CD4-positive, alpha-beta T cell treated with Interleukin-1 beta for 1 hour (primary cell): ENCODE data around the gene SH3BP4.

ENCODE experiments used
- DNase-seq, 2 donors: peaks; one replicate each; pipeline ENCODE4 v3.0.0-alpha.2; 2020 to 2022

SH3BP4 gene

DNA sequence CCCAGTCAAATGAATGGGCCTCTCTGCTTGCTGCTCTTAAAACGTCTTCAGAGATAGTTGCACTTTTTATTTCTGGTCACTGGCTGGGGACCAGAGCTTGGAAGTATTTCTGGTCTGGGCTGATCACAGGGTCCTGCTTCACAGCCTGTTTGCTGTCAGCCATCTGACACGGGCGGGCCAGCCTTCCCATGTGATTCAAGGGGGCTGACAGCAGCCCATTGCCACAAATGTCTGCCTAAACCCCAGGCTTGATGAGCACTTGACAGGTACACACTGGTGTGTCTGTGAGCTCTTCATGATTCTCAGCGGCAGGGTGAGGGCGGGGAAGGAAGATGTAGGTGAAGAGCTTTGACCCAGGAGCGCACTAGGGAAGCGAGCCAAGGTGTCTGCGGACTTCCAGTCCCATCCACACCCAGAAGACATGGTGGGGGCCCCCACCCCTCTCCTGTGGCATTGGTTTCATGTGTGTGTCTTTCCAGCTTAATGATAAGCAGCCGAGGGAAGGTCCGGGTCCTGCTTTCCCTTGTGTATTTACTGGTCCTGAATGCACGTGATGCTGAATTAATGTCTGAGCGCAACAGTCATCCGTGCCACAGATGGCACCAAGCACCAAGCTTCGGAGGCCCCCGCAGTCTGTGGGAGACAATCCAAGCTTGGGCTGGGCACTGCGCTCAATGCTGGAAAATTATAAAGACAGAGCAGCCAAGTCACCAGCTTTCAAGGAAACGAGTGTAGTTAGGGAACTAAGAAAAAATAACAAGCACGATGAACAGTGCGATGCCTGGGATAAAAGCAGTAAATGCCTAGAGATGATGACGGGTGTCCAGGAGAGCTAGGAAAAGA lies 73.3 kb downstream of the SH3BP4 start:
- DNase-seq: no peak

DNA sequence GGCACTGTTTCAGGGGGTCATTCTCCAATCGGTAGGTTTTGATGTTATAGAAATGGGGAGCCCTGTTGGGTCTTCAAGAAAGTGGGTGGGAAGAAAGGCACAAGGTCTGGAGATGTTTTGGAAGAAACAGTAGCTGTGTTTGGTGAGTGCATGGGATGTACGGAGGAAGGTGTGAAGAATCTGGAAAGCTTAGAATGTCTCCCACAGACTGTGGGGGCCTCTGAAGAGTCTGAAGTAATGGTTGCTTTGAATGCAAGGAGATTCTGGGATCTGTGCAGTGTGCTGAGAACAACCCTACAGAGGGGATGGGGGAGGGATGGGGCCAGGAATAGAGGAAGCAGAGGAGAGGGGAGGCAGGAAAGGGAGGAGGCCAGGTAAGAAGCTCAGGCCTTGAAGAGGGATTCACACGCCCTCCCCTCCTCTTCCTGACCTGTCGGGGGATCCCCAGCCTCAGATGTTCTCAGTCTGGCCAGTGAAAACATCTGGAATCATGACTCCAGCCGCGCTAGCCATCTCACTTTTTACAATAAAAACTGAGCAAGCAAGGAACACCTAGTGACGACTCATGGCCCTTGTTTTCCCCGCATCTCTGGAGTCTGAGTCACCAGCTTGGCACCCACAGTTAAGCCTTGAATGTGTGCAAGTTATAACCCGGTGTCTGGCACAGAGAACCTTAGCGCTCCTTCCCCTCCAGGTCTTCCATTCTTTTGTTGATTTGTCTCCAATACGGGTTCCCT lies 74.2 kb downstream of the SH3BP4 start:
- no peak for DNase-seq

DNA sequence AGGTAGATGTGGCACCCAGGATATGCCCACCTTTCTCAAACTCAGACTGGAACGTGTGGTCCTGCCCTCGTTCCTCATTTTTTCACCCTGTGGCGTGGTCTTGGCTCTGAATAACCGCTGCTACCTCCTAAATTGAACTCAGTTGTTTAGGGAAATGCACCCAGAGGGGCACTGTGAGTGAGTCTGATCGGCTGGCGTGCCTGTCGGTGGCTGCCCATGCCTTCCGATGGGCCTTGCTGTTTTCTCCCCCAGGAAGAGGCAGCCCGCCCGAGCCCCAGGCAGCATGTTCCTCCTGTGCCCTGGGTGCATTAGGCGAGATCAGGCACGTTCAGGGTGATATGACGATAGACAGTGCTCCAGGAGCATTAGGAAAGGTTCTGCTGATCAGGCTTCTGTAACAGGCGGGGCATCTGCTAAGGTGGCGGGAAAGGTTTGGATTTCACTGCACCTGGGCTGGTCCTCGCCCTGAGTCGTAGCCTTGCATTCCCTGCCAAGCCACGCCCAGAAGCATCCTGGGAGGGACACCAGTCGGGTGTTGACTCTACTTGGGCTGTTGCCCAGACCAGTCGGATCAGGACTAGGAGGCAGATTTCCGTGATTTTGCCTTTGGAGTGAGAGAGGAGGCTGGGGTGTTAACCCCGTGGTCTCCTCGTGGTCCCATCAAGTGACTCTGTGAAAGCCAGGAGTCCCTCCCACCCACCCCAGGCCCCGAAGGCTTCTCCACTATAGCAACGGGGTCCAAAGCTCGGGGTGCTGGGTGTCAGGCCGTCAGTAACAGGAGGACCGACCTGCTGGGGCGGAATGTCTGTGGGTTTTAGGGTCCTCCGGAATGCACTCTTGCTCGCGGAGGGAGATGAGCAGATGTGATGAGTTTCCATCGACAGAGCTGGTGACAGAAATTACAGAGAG lies 75.1 kb downstream of the SH3BP4 start:
- no peak for DNase-seq

DNA sequence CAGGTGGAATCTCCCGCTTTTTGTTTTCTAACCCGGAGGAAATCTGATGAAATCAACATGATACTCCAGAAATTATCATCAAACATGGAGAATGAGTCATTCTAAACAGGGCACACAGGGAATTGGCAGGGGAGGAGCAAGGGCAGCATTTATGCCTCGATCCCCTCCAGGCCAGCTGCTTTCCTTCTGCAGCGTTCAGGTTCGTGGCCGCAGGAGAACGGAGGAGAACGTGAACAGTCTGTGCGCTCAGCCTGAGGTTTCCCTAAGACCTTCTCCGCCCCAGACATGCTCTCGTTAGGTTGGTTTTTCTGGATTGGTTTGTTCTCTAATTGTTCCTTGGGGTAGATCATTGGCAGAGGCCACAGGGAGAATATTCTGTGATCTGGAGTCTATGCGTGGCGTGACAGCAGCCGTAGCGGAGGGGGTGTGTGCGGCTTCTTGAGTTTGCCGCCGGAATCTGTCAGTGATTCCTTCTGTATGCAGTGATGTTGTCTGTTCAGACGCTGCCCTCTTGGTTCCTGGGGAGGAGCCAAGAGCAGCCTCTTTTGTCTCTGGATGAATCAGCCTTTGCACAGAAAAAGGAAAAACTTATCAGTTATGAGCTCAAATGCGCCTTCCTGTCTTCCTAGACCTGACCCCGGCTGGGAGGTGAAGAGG lies 75.9 kb downstream of the SH3BP4 start:
- no peak for DNase-seq

DNA sequence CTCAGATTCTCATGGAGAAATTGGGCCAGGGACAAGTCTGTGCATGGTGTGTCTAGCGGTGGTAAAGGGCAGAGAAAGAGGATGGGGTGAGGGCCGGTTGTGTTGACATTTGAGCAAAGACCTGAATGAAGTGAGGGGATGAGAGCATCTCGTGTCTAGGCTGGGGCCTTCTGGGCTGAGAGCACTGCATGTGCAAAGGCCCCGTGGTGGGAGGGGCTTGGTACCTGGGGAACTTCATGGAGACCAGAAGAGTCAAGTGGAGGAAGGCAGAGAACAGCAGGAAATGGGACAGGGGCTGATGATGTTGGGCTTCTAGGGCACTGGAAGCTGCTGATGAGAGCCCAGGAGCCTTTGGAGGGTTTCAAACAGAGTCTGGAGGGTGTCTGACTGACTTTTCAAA lies 76.8 kb downstream of the SH3BP4 start:
- no peak for DNase-seq

DNA sequence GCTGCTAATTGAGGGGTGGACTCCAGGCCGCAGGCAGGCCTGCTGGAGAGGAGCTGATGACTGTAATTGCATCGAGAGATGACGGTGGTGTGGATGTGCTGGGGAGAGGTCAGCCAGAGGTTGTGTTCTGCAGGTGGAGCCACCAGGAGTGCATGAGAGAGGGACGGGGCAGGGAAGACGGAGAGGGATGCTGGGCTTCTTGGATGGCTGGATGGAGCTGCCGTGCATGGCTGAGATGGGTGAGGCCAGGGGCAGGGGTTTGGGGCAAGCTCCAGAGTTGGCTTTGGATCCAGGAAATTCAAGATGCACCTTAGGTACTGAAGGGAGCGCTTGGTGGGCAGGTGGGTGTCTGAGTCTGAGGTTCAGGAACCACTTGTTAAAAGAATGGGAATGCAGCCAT lies 77.2 kb downstream of the SH3BP4 start:
- no peak for DNase-seq

DNA sequence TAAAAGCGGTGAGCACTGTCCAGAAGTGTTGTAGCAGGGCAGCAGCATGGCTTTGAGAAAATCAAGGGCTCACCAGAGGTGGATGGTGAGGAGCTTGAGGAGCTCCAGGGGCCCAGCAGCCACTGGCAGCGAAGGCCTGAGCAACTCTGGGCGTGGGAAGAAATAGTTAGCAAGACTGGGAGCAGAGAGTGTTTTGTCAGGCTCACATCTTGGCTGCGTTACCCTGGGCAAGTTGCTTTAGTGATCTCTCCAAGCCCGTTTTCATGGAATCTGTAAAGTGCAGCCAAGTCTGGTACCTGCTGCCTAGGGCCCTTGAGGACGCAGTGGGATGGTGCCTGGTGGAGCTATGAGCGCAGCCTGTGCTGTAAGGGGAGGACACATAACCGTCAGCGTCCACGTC lies 78.3 kb downstream of the SH3BP4 start:
- no peak for DNase-seq

DNA sequence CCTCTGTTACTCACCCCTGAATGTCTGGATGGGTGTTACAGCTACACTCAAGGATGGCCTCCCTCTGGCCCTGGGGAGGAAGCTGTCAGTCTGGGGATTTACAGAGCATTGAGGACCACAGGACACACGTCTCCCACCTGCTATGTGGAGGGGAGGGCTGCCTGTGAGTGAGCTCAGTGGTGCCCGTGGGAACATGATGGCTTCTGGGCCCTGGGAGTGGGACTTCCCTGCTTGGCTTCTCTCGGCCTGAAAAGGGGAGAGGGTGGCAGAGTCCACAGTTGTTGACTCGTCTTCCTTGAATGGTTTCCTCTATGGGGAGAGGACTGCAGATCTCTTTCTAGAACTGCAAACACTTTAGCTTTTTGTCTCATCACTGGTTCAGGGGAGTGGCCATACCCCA lies 79.1 kb downstream of the SH3BP4 start:
- no peak for DNase-seq

DNA sequence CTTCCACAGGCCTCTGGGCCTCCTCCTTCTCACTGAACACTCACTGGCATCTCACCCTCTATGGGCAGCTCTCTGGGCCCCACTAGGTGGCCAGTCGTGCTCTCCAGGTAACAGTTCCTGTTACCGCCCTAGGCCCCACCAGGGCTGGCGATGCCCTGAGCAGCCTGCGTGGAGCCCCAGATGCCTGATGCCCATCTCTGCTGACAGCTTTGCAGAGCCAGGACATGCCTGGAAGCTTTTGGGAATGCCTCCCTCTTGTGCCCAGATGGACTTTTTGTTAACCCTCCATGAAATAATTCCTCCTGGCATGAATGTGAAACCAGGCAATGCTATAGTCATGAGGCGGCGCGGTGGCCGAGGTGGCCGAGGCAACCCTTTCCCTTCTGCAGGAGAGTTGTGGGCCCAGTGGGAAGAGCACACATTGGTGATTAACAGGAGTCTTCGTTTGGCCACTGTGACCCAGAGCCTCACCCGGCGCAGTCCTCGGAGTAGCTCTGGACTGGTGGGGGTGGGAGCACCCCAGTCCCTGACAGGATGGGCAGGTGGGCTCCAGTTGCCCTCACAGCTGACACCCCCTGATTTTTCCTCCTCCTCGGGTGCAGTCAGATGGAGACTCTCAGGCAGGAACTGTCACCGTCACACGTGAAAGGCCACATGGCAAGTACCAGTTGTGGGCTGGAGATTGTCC lies 80.0 kb downstream of the SH3BP4 start:
- no peak for DNase-seq

DNA sequence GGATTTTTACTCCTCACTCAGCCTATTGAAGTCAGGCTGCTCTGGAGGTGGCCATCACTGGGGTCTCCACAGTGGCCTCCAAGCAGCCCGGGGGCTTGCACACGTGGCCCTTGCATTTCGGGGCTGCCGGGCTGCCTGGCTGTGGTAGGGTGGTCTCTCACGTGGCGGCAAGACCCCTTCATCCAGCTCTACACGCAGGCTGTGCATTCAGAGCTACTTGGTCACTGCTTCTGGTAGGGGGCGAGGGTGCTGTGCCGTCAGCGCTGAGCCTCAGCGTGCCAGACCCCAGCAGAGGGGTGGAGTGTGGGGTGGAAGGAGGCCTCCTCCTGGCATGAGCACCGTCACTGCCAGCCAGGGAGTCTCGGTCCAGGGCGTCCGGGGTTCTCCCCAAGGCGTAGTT lies 80.6 kb downstream of the SH3BP4 start:
- DNase-seq: no peak

DNA sequence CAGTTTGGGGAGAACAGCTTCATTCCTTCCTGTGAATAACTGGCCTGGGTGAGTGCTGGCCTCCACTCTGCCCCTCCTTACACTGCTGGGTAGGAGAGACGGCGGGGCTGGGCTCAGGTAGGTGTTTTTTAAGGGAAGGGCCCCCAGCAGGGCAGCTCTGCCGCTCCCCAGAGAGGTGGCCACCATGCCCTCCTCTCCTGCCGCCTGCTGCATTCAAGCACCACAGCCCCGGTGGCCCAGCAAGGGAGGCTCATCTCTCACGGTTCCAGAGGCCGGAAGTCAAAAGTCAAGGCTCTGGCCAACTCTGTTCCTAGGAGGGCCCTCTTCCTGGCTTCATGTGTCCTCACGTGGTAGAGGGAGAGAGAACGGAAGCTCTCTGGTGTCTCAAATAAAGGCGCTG lies 81.1 kb downstream of the SH3BP4 start:
- no peak for DNase-seq

DNA sequence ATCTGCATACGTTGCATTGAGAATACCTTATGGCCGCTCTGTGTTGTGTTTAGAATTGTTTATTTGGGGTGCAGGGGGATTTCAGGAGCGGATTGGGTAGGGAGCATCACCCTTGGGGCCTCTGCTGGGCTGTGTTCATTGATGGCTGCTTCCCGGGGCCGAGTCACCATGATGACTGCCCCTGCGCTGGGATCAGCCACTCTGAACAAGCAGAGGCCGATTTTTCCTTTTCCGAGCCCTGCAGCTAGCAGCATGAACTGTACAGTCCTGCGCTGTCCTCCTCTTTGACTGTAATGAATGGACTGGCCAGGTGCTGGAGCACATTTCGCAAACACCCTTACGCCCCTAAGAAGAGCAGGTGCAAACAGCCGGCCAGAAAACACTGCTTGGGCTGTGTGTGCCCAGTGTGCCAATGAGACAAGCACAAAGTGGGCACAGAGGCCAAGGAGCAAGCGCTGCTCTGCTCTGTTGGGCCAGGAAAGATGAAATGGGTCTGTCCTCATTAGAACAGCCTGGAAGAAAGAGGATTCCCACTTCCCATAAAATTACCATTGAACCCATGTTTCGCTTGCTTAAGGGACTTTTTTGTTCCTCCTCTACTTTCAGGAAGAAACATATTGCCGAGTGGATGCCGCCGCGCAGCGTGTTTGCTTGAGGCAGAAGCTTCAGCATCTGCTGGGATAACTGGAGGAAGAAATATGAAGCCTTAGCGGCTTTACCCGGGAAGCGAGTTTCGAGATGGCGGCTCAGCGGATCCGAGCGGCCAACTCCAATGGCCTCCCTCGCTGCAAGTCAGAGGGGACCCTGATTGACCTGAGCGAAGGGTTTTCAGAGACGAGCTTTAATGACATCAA lies 82.7 kb downstream of the SH3BP4 start:
- DNase-seq: no peak

DNA sequence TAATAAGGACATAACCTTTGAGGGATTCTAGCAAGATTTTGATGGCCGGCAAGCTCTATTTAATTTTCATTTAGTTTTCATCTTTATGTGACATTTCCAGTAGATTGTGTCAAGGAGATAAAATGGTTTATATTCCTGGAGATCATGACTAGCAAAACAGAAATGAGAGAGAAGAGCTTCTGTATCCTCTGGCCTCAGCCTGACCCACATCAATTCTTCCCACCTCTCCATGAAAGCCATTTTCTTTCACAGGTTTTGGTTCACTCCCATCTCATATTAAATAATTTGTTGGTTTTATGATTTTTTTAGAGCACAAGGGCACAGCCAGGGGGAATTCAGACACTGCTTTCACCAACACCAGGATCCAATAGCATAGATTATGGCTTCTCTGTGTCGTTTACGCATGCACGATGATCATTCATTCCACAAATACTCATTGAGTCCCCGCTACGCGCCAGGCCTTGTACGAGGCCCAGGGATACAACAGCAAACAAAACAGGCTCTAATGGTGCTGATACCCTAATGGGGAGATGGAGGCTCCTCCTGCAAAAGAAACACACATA lies 85.9 kb downstream of the SH3BP4 start:
- DNase-seq: no peak

DNA sequence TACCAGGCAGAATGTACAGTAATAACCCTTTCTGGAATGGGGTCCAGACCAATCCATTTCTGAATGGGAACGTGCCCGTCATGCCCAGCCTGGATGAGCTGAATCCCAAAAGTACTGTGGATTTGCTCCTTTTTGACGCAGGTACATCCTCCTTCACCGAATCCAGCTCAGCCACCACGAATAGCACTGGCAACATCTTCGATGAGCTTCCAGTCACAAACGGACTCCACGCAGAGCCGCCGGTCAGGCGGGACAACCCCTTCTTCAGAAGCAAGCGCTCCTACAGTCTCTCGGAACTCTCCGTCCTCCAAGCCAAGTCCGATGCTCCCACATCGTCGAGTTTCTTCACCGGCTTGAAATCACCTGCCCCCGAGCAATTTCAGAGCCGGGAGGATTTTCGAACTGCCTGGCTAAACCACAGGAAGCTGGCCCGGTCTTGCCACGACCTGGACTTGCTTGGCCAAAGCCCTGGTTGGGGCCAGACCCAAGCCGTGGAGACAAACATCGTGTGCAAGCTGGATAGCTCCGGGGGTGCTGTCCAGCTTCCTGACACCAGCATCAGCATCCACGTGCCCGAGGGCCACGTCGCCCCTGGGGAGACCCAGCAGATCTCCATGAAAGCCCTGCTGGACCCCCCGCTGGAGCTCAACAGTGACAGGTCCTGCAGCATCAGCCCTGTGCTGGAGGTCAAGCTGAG lies 89.6 kb downstream of the SH3BP4 start:
- DNase-seq: no peak

DNA sequence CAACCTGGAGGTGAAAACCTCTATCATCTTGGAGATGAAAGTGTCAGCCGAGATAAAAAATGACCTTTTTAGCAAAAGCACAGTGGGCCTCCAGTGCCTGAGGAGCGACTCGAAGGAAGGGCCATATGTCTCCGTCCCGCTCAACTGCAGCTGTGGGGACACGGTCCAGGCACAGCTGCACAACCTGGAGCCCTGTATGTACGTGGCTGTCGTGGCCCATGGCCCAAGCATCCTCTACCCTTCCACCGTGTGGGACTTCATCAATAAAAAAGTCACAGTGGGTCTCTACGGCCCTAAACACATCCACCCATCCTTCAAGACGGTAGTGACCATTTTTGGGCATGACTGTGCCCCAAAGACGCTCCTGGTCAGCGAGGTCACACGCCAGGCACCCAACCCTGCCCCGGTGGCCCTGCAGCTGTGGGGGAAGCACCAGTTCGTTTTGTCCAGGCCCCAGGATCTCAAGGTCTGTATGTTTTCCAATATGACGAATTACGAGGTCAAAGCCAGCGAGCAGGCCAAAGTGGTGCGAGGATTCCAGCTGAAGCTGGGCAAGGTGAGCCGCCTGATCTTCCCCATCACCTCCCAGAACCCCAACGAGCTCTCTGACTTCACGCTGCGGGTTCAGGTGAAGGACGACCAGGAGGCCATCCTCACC lies 90.2 kb downstream of the SH3BP4 start:
- DNase-seq: no peak

DNA sequence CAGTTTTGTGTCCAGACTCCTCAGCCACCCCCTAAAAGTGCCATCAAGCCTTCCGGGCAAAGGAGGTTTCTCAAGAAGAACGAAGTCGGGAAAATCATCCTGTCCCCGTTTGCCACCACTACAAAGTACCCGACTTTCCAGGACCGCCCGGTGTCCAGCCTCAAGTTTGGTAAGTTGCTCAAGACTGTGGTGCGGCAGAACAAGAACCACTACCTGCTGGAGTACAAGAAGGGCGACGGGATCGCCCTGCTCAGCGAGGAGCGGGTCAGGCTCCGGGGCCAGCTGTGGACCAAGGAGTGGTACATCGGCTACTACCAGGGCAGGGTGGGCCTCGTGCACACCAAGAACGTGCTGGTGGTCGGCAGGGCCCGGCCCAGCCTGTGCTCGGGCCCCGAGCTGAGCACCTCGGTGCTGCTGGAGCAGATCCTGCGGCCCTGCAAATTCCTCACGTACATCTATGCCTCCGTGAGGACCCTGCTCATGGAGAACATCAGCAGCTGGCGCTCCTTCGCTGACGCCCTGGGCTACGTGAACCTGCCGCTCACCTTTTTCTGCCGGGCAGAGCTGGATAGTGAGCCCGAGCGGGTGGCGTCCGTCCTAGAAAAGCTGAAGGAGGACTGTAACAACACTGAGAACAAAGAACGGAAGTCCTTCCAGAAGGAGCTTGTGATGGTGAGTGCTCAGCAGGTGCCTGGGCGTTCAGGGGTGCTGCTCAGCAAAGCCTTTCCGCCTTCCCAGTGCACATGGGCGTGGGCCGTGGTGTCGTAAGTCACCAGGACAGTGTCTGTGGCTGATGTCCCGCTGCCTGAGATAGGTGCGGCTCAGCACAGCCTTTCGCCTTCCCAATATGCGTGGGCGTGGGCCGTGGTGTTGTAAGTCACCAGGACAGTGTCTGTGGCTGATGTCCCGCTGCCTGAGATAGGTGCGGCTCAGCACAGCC lies 91.0 kb downstream of the SH3BP4 start:
- DNase-seq: no peak

DNA sequence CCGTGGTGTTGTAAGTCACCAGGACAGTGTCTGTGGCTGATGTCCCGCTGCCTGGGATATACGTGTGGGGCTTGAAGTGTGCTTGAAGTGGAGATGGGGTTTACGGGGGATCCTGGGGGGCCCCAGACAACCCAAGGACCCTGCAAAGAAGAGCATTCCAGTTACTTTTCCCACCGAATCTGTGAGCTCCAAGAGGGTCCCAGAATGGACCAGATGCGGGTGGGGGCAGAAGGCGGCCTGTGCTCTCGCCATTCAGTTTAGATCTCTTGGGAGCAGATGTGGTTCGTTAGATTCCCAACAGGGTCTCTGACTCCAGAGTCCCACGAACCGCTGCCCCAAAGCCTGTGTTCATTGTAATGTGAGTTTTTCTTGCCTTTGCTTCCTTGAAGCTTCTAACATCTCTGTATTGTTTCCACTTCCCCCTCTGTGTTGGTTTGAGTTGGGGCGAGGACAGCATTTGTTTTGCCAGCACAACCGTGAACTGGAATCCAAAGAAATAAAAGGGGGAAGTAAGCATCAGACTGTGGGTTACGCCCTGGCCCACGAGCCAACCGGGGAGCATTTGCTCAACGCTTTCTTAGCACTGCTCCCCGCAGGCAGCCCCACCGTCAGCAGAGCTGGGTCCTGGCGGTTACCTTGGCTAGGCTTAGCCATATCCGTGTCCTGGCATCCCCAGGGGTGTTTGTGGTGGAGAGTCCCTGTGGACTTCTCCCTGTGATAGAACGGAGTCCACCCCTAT lies 92.1 kb downstream of the SH3BP4 start:
- peak; percentile 23 to 65 for DNase-seq
